Neural progenitor cell (in vitro differentiated cells): ENCODE results near the gene INSYN1.

Experiments used
- EZH2 ChIP-seq: fragments of 200-600 bp; sonication (generic); IDR thresholded peaks from 2 replicates; pipeline ENCODE4 v1.6.1; 2017; ENCODE audit warnings: antibody characterized with exemption, mild to moderate bottlenecking, moderate library complexity
- TF ChIP-seq, protein P1 (sequence below): fragments of 200-600 bp; sonication (generic); IDR thresholded peaks from 2 replicates; pipeline ENCODE4 v1.5.1; 2017; ENCODE audit warnings: antibody characterized with exemption, mild to moderate bottlenecking

DNA sequence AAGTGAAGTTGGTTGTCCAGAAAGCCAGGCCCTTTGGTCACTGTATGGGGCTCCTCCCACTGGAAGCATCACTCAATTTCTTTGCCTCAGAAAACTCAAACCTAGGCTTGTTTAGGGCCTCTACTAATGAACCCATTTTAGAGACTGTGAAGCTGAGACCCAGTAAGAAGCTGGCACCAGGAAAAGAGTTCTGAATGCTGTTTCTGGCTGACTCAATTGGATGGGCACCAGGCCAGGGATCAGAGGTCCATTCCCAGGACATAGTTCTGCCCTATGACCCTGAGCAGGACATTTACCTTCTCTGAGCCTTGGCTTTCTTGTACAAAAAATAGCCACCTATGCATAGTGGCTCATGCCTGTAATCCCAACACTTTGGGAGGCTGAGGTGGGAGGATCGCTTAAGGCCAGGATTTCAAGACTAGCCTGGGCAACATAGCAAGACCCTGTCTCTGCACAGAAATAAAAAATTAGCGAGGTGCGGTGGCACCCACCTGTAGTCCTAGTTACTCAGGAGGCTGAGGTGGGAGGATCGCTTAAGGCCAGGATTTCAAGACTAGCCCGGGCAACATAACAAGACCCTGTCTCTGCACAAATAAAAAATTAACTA lies 38.4 kb downstream of the INSYN1 start:
- TF ChIP-seq, protein P1, sequence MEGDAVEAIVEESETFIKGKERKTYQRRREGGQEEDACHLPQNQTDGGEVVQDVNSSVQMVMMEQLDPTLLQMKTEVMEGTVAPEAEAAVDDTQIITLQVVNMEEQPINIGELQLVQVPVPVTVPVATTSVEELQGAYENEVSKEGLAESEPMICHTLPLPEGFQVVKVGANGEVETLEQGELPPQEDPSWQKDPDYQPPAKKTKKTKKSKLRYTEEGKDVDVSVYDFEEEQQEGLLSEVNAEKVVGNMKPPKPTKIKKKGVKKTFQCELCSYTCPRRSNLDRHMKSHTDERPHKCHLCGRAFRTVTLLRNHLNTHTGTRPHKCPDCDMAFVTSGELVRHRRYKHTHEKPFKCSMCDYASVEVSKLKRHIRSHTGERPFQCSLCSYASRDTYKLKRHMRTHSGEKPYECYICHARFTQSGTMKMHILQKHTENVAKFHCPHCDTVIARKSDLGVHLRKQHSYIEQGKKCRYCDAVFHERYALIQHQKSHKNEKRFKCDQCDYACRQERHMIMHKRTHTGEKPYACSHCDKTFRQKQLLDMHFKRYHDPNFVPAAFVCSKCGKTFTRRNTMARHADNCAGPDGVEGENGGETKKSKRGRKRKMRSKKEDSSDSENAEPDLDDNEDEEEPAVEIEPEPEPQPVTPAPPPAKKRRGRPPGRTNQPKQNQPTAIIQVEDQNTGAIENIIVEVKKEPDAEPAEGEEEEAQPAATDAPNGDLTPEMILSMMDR, result no peak
- no peak for TF ChIP-seq EZH2
